Gastrocnemius medialis (tissue), 4 donors: ENCODE measurements around the gene DAGLA.

Experiments used
- CTCF ChIP-seq, 5 experiments: fragments of 450-650 bp in 3 of 5; fragments of 200-600 bp in 2 of 5; sonication (generic) in 2 of 5; IDR thresholded peaks in 4 of 5; conservative IDR thresholded peaks in 1 of 5; 1 replicate in 4 of 5; 2 replicates in 1 of 5; pipeline ENCODE4 v1.5.1; 2016 to 2019; ENCODE audit warnings: antibody characterized with exemption in 5 of 5, mild to moderate bottlenecking in 3 of 5, moderate library complexity in 3 of 5
- POLR2A ChIP-seq, 2 donors: fragments of 450-650 bp; IDR thresholded peaks; one replicate each; pipeline ENCODE4 v1.6.1; 2017; ENCODE audit warnings: antibody characterized with exemption in 2 of 2, mild to moderate bottlenecking in 2 of 2, moderate library complexity in 2 of 2

GRCh38 chr11:61713906-61714305 is 33.7 kb downstream of the DAGLA start:
- TF ChIP-seq CTCF (IDR thresholded peaks at IDR 0.05 in 4 of 5, conservative IDR thresholded peaks at IDR 0.05 in 1 of 5): no peak
- no peak for TF ChIP-seq POLR2A (IDR thresholded peaks at IDR 0.05)
